ENCODE results near the gene DNAJC7. TPM values are rescaled to one million over a fixed set of nuclear protein-coding genes. Genes with fewer than 3 reads are reported as not detected.

DNAJC7 gene
- total RNA-seq, 1 experiment from 2014 or later, result 72.0 TPM

DNA sequence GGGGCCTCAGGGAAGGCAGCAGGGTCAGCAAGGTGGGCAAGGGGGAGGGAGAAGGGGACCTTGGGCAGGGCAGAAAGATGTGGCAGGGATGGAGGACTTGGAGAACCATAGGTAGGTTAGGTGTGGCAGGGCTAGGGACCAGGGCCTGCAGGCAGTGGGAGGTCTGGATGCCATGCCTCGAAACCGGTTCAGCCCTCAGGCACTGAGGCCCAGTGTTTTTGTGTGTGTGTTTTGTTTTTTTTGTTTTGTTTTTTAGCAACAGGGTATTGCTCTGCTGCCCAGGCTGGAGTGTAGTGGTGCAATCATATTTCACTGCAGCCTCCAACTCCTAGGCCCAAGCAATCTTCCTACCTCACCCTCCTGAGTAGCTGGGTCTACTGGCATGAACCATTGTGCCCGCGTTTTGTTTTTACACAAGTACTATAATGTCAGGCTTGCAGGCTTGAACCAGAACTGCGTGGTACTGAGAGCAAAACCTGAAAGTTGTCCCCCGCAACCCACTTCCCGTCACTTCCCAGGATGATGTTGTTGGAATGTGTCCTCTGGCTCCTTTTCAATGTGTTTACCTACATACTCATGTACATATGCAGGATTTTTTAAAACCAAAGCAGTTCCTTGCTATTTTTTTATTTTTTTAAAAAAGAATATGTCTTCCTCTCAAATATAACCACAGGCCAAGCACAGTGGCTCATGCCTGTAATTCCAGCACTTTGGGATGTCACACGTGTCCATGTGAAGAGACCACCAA is 74.4 kb downstream of the DNAJC7 start:
- ATAC-seq (no peak), DNase-seq (ENCODE audit: low read depth, low spot score) (no peak)
- TF ChIP-seq, protein P1, sequence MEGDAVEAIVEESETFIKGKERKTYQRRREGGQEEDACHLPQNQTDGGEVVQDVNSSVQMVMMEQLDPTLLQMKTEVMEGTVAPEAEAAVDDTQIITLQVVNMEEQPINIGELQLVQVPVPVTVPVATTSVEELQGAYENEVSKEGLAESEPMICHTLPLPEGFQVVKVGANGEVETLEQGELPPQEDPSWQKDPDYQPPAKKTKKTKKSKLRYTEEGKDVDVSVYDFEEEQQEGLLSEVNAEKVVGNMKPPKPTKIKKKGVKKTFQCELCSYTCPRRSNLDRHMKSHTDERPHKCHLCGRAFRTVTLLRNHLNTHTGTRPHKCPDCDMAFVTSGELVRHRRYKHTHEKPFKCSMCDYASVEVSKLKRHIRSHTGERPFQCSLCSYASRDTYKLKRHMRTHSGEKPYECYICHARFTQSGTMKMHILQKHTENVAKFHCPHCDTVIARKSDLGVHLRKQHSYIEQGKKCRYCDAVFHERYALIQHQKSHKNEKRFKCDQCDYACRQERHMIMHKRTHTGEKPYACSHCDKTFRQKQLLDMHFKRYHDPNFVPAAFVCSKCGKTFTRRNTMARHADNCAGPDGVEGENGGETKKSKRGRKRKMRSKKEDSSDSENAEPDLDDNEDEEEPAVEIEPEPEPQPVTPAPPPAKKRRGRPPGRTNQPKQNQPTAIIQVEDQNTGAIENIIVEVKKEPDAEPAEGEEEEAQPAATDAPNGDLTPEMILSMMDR (IDR thresholded peaks at IDR 0.05), result no peak
- TF ChIP-seq, protein P2, sequence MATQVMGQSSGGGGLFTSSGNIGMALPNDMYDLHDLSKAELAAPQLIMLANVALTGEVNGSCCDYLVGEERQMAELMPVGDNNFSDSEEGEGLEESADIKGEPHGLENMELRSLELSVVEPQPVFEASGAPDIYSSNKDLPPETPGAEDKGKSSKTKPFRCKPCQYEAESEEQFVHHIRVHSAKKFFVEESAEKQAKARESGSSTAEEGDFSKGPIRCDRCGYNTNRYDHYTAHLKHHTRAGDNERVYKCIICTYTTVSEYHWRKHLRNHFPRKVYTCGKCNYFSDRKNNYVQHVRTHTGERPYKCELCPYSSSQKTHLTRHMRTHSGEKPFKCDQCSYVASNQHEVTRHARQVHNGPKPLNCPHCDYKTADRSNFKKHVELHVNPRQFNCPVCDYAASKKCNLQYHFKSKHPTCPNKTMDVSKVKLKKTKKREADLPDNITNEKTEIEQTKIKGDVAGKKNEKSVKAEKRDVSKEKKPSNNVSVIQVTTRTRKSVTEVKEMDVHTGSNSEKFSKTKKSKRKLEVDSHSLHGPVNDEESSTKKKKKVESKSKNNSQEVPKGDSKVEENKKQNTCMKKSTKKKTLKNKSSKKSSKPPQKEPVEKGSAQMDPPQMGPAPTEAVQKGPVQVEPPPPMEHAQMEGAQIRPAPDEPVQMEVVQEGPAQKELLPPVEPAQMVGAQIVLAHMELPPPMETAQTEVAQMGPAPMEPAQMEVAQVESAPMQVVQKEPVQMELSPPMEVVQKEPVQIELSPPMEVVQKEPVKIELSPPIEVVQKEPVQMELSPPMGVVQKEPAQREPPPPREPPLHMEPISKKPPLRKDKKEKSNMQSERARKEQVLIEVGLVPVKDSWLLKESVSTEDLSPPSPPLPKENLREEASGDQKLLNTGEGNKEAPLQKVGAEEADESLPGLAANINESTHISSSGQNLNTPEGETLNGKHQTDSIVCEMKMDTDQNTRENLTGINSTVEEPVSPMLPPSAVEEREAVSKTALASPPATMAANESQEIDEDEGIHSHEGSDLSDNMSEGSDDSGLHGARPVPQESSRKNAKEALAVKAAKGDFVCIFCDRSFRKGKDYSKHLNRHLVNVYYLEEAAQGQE (IDR thresholded peaks at IDR 0.05; ENCODE audit: insufficient read depth in 1 of 2, low read depth in 2 of 2, low read length in 1 of 2), result no peak
- TF ChIP-seq TCF7L2 (IDR thresholded peaks at IDR 0.05; ENCODE audit: low read depth, low read length) (no peak), POLR2AphosphoS5 (IDR thresholded peaks at IDR 0.05; ENCODE audit: low read depth, low read length) (no peak), SIN3A (IDR thresholded peaks at IDR 0.05; ENCODE audit: borderline replicate concordance, insufficient read depth, low read depth, low read length) (no peak)
- Histone ChIP-seq H3K27ac (ENCODE audit: low read length) (no peak overlapping the region), H3K36me3 (ENCODE audit: control insufficient read depth, insufficient read depth, low read length) (no peaks in the 10 kb centered on the region), H3K4me3 (ENCODE audit: low read depth in 2 of 2, low read length in 2 of 2) (no peak overlapping the region), H3K27me3 (ENCODE audit: control insufficient read depth, insufficient read depth, low read length) (no peaks in the 10 kb centered on the region), H3K9me3 (ENCODE audit: control insufficient read depth, insufficient read depth, low read depth, low read length) (no peaks in the 10 kb centered on the region), H3K4me1 (ENCODE audit: control insufficient read depth, insufficient read depth, low read length) (no peaks in the 10 kb centered on the region)
- intact Hi-C loops (cut with micrococcal nuclease; ENCODE audit: unreplicated experiment), result no loop called here
- CTCF ChIA-PET, result no interaction called here
- POLR2A ChIA-PET, result interaction anchor here (0.6 kb wide), 1 partner anchor 31 kb away, joined by 4 read pairs; no protein-coding TSS in a partner anchor
- no TSS peak for BruUV-seq (replicated peaks)
- in situ Hi-C loops (cut with HindIII; ENCODE audit: low pct_unique_long_range_greater_than_20kb, low sequenced_read_pairs), result no loop called here

DNA sequence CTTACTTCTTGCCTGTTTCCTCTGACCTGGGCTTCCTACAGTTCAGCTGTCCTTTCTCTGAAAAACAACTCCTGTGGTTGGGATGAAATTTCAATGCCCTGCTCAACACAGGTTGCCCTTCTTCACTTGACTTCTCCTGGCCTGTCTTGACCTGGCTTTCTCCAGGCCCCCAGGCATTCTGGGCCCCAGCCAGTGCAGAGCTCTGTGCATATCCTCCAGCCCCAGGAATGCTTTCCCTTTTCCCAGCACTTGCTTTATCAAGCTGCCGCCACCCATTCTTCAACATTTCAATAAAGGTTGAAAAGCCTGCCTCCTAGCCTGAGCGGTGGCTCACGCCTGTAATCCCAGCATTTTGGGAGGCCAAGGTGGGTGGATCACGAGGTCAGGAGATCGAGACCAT is 76.1 kb downstream of the DNAJC7 start:
- no peak for DNase-seq (ENCODE audit: low read depth, low spot score)
- ChIA-PET CTCF (no interaction called here), POLR2A (no interaction called here)
- H3K4me1 ChIP-seq (ENCODE audit: control insufficient read depth, insufficient read depth, low read length), result no peaks in the 10 kb centered on the region
- ATAC-seq, result no peak
- no TSS peak for BruUV-seq (replicated peaks)
- no peaks in the 10 kb centered on the region for H3K36me3 ChIP-seq (ENCODE audit: control insufficient read depth, insufficient read depth, low read length)
- H3K27me3 ChIP-seq (ENCODE audit: control insufficient read depth, insufficient read depth, low read length), result no peaks in the 10 kb centered on the region
- TF ChIP-seq TCF7L2 (IDR thresholded peaks at IDR 0.05; ENCODE audit: low read depth, low read length), result no peak
- TF ChIP-seq POLR2AphosphoS5 (IDR thresholded peaks at IDR 0.05; ENCODE audit: low read depth, low read length), result no peak
- TF ChIP-seq SIN3A (IDR thresholded peaks at IDR 0.05; ENCODE audit: borderline replicate concordance, insufficient read depth, low read depth, low read length), result no peak
- TF ChIP-seq, protein P1 (IDR thresholded peaks at IDR 0.05), result no peak
- H3K9me3 ChIP-seq (ENCODE audit: control insufficient read depth, insufficient read depth, low read depth, low read length), result no peaks in the 10 kb centered on the region
- intact Hi-C loops (cut with micrococcal nuclease; ENCODE audit: unreplicated experiment) (no loop called here), in situ Hi-C loops (cut with HindIII; ENCODE audit: low pct_unique_long_range_greater_than_20kb, low sequenced_read_pairs) (no loop called here)
- H3K4me3 ChIP-seq (ENCODE audit: low read depth in 2 of 2, low read length in 2 of 2), result no peak overlapping the region
- H3K27ac ChIP-seq (ENCODE audit: low read length), result no peak overlapping the region
